ENCODE measurements around the gene RHOB.

The RHOB gene

GRCh38 chr2:20473128-20473527 is 26.3 kb downstream of the RHOB start:
- no peak for DNase-seq (ENCODE audit: low read depth)
- in situ Hi-C loops (cut with HindIII; ENCODE audit: low sequenced_read_pairs) = no loop called here
- TF ChIP-seq, protein P1, sequence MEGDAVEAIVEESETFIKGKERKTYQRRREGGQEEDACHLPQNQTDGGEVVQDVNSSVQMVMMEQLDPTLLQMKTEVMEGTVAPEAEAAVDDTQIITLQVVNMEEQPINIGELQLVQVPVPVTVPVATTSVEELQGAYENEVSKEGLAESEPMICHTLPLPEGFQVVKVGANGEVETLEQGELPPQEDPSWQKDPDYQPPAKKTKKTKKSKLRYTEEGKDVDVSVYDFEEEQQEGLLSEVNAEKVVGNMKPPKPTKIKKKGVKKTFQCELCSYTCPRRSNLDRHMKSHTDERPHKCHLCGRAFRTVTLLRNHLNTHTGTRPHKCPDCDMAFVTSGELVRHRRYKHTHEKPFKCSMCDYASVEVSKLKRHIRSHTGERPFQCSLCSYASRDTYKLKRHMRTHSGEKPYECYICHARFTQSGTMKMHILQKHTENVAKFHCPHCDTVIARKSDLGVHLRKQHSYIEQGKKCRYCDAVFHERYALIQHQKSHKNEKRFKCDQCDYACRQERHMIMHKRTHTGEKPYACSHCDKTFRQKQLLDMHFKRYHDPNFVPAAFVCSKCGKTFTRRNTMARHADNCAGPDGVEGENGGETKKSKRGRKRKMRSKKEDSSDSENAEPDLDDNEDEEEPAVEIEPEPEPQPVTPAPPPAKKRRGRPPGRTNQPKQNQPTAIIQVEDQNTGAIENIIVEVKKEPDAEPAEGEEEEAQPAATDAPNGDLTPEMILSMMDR (IDR thresholded peaks at IDR 0.05; ENCODE audit: low read depth, low read length, missing control alignments) = no peak
- no peak overlapping the region for H3K4me3 ChIP-seq (ENCODE audit: low read depth, low read length)

GRCh38 chr2:20474757-20475566 is 28.1 kb downstream of the RHOB start:
- TF ChIP-seq, protein P1 (IDR thresholded peaks at IDR 0.05; ENCODE audit: low read depth, low read length, missing control alignments) = no peak
- in situ Hi-C loops (cut with HindIII; ENCODE audit: low sequenced_read_pairs) = no loop called here
- no peak for DNase-seq (ENCODE audit: low read depth)
- no peak overlapping the region for H3K4me3 ChIP-seq (ENCODE audit: low read depth, low read length)

- in situ Hi-C loops (cut with HindIII; ENCODE audit: low sequenced_read_pairs) = no loop called here
Measured at GRCh38 chr2:20475567-20475952, 28.7 kb downstream of the RHOB start.

GRCh38 chr2:20476481-20476880 is 29.6 kb downstream of the RHOB start:
- TF ChIP-seq, protein P1 (IDR thresholded peaks at IDR 0.05; ENCODE audit: low read depth, low read length, missing control alignments) = no peak

More at GRCh38 chr2:20475567-20475952, 28.7 kb downstream of the RHOB start:
- no peak overlapping the region for H3K4me3 ChIP-seq (ENCODE audit: low read depth, low read length)
- DNase-seq (ENCODE audit: low read depth) = no peak
- TF ChIP-seq, protein P1 (IDR thresholded peaks at IDR 0.05; ENCODE audit: low read depth, low read length, missing control alignments) = no peak

GRCh38 chr2:20476950-20477349 is 30.1 kb downstream of the RHOB start:
- TF ChIP-seq, protein P1 (IDR thresholded peaks at IDR 0.05; ENCODE audit: low read depth, low read length, missing control alignments) = no peak
- DNase-seq (ENCODE audit: low read depth) = no peak
- no peak overlapping the region for H3K4me3 ChIP-seq (ENCODE audit: low read depth, low read length)
- in situ Hi-C loops (cut with HindIII; ENCODE audit: low sequenced_read_pairs) = no loop called here

More at GRCh38 chr2:20476481-20476880, 29.6 kb downstream of the RHOB start:
- DNase-seq (ENCODE audit: low read depth) = no peak
- H3K4me3 ChIP-seq (ENCODE audit: low read depth, low read length) = no peak overlapping the region
- in situ Hi-C loops (cut with HindIII; ENCODE audit: low sequenced_read_pairs) = no loop called here

DNA sequence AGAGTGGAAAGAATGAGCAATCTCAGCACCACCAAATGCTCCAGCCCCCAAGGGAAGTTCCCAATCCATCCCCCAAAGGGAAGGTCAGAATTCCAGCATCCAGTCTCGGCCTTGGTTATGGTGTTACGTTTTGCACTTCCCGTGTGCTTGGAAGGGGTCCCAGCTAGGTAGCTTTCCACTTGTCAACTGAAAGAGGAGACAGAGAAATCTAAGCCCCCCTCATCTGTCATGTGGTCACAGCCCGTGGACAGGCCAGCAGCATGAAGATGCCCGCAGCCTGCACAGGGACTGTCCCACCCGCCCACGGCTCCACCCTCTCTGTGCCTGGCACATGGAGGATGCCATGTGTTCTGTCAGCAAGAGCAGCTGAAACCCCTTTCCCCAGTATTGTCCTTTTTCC is 32.1 kb downstream of the RHOB start:
- no peak overlapping the region for H3K4me3 ChIP-seq (ENCODE audit: low read depth, low read length)
- DNase-seq (ENCODE audit: low read depth) = no peak
- TF ChIP-seq, protein P1 (IDR thresholded peaks at IDR 0.05; ENCODE audit: low read depth, low read length, missing control alignments) = no peak
- in situ Hi-C loops (cut with HindIII; ENCODE audit: low sequenced_read_pairs) = no loop called here
